ENCODE results near the gene MEIOSIN.

The MEIOSIN gene

DNA sequence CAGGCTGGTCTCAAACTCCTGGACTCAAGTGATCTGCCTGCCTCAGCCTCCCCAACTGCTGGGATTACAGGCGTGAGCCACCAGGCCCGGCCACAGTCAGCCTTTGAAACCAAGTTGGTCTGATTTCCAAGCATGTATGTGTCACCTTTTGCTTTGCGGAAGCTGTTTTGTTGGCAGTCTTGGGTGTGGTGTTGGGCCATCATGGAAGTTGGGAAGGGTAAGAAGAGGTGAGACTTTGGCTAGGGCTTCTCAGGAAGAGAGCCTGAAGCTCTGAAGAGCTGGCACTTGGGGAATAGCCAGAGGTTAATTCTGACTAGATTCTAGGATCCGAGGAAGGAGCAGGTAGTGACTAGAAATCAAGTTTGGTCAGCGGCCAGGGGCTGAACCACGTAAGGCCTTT is 79.1 kb downstream of the MEIOSIN start:
- no peak overlapping the region for H3K4me3 Mint-ChIP-seq
- H3K4me1 Mint-ChIP-seq, result no peaks in the 10 kb centered on the region
- DNase-seq (ENCODE audit: low spot score in 2 of 2), result no peak
- no peaks in the 10 kb centered on the region for H3K27me3 Mint-ChIP-seq
- H3K36me3 Mint-ChIP-seq (ENCODE audit: insufficient read depth), result peaks cover 5% of the 10 kb centered on the region
- no peak for ATAC-seq (replicated peaks; ENCODE audit: extremely low read depth, poor library complexity, severe bottlenecking)
- no peak overlapping the region for H3K27ac Mint-ChIP-seq (ENCODE audit: low read depth)
- H3K9me3 Mint-ChIP-seq, result no peaks in the 10 kb centered on the region
